K562 (cell line): Measurements from ENCODE around the gene DIP2A. TPM values are rescaled to one million over a fixed set of nuclear protein-coding genes. Genes with fewer than 3 reads are reported as not detected.

ENCODE experiments used
- ATAC-seq: fragments of 200-7000 bp; cut with Tn5 transposase; 3 replicates; pipeline ENCODE4 v1.9.1; 2020; ENCODE audit warnings: moderate library complexity
- BruUV-seq: library from RNA; stranded (reverse); fragments of 400-500 nt; replicated peaks from 2 replicates; lab custom pipeline; 2021; lab: Mats Ljungman, UMichigan
- CTCF ChIA-PET: fragments of 300-600 bp; formaldehyde crosslinking; extraction: SDS; loops from one replicate; lab custom pipeline; 2021; ENCODE audit warnings: low intra/inter-chr PET ratio; lab: Yijun Ruan, JAX
- POLR2A ChIA-PET: fragments of 300-600, 350-650 bp; sonication (Branson Sonifier 250); formaldehyde crosslinking; extraction: SDS; loops from one replicate; lab custom pipeline; 2021; ENCODE audit warnings: antibody characterized with exemption, inconsistent platforms; lab: Yijun Ruan, JAX
- DNase-seq, 4 experiments: peaks; one replicate each; pipeline versions ENCODE4 v3.0.0 to v3.0.0-alpha.2; 2011 to 2018; ENCODE audit warnings: low spot score in 3 of 4, mixed read lengths in 3 of 4; ENCODE audit errors: extremely low read depth in 1 of 4
- FAIRE-seq: peaks from 2 replicates; lab custom pipeline; 2011; peaks lifted over from hg19 to GRCh38; lab: Jason Lieb, UNC
- H2AFZ ChIP-seq: 2 replicates; pipeline ENCODE4 v1.6.0; 2011; ENCODE audit warnings: low read depth, low read length, control low read depth, inconsistent platforms
- H3K27ac ChIP-seq: fragments of 200-600 bp; 3 replicates; pipeline ENCODE4 v1.8.0; 2011; ENCODE audit warnings: low read depth, mild to moderate bottlenecking, control low read depth, inconsistent platforms, low read length, moderate library complexity, mixed read lengths; ENCODE audit errors: extremely low read depth
- H3K27me3 ChIP-seq, 2 experiments: fragments of 300-600 bp in 1 of 2; 2 replicates in 1 of 2; 3 replicates in 1 of 2; pipeline versions ENCODE4 v1.6.0 to v1.8.0; 2011; ENCODE audit warnings: inconsistent platforms in 2 of 2, low read length in 2 of 2, mild to moderate bottlenecking in 1 of 2, mixed read lengths in 1 of 2, moderate library complexity in 1 of 2; ENCODE audit not compliant: control insufficient read depth in 2 of 2, insufficient read depth in 2 of 2
- H3K36me3 ChIP-seq: fragments of 300-600 bp; 3 replicates; pipeline ENCODE4 v1.8.0; 2011; ENCODE audit warnings: mild to moderate bottlenecking, low read length, inconsistent platforms; ENCODE audit not compliant: control insufficient read depth, insufficient read depth
- H3K4me1 ChIP-seq, 2 experiments: fragments of 200-600 bp in 1 of 2; replicated peaks in 1 of 2; 2 replicates in 1 of 2; 3 replicates in 1 of 2; pipeline versions ENCODE4 v1.5.1 to v1.8.0; 2011; ENCODE audit warnings: inconsistent platforms in 2 of 2, low read length in 2 of 2, mild to moderate bottlenecking in 1 of 2, mixed read lengths in 1 of 2, moderate library complexity in 1 of 2; ENCODE audit not compliant: control insufficient read depth in 2 of 2, insufficient read depth in 2 of 2
- H3K4me2 ChIP-seq: 2 replicates; pipeline ENCODE4 v1.6.1; 2011; ENCODE audit warnings: low read length, control low read depth, inconsistent platforms, mixed read lengths; ENCODE audit not compliant: insufficient read depth
- H3K4me3 ChIP-seq: fragments of 200-600 bp; sonication (generic), shearing (Covaris generic); 2 replicates; pipeline ENCODE4 v1.5.1; 2016; ENCODE audit warnings: control low read depth, inconsistent platforms
- H3K79me2 ChIP-seq: fragments of 200-600 bp; 3 replicates; pipeline ENCODE4 v1.8.0; 2011; ENCODE audit warnings: low read length, inconsistent platforms; ENCODE audit not compliant: control insufficient read depth, insufficient read depth
- H3K9ac ChIP-seq, 2 experiments: 2 replicates each; pipeline versions ENCODE4 v1.6.0 to v1.6.1; 2011; ENCODE audit warnings: low read depth in 2 of 2, low read length in 2 of 2, control low read depth in 1 of 2, inconsistent platforms in 1 of 2, mild to moderate bottlenecking in 1 of 2, mixed read lengths in 1 of 2; ENCODE audit not compliant: insufficient read depth in 1 of 2
- H3K9me1 ChIP-seq: one replicate; pipeline ENCODE4 v1.6.0; 2011; ENCODE audit warnings: inconsistent platforms, mild to moderate bottlenecking, low read length, moderate library complexity; ENCODE audit not compliant: control insufficient read depth, insufficient read depth
- H3K9me3 ChIP-seq: replicated peaks from 2 replicates; pipeline ENCODE4 v1.5.1; 2011; ENCODE audit warnings: low read depth, low read length, inconsistent platforms; ENCODE audit not compliant: control insufficient read depth, insufficient read depth
- H4K20me1 ChIP-seq: replicated peaks from 2 replicates; pipeline ENCODE4 v1.6.1; 2011; ENCODE audit warnings: low read length, inconsistent platforms, mixed read lengths; ENCODE audit not compliant: control insufficient read depth, insufficient read depth
- ADNP ChIP-seq: fragments of 200-800 bp; sonication (Bioruptor generic); IDR thresholded peaks from 2 replicates; pipeline ENCODE4 v1.6.1; 2016; ENCODE audit warnings: missing genetic modification characterization, missing compliant biosample characterization
- BDP1 ChIP-seq: IDR thresholded peaks from 3 replicates; pipeline ENCODE4 v1.6.1; 2011; ENCODE audit not compliant: insufficient read length, insufficient read depth
- CBFA2T3 ChIP-seq: fragments of 450-650 bp; IDR thresholded peaks from 2 replicates; pipeline ENCODE4 v1.6.1; 2017
- DPF2 ChIP-seq: fragments of 450-650 bp; IDR thresholded peaks from 2 replicates; pipeline ENCODE4 v1.6.1; 2016
- NCOR1 ChIP-seq: fragments of 450-650 bp; IDR thresholded peaks from 2 replicates; pipeline ENCODE4 v1.6.1; 2016; ENCODE audit warnings: mild to moderate bottlenecking, moderate library complexity
- TARDBP ChIP-seq: fragments of 450-650 bp; IDR thresholded peaks from 2 replicates; pipeline ENCODE4 v1.6.1; 2016
- ZBTB17 ChIP-seq: fragments of 450-650 bp; formaldehyde crosslinking; IDR thresholded peaks from 2 replicates; pipeline ENCODE4 v1.4.0; 2020; ENCODE audit warnings: mild to moderate bottlenecking
- ZNF551 ChIP-seq: fragments of 250-450 bp; sonication (Bioruptor Pico); IDR thresholded peaks from 2 replicates; pipeline ENCODE4 v1.5.0; 2021; ENCODE audit warnings: mild to moderate bottlenecking, moderate library complexity
- ZNF592 ChIP-seq: fragments of 450-650 bp; IDR thresholded peaks from 2 replicates; pipeline ENCODE4 v1.6.1; 2017; ENCODE audit warnings: antibody characterized with exemption, mild to moderate bottlenecking
- WGBS: fragments of 100-300 bp; shearing (Covaris generic); methylation state at CpG from one replicate; pipeline ENCODE4 v1.1.6; 2016; ENCODE audit warnings: low coverage, mixed read lengths; ENCODE audit not compliant: insufficient coverage; ENCODE audit errors: missing lambda C conversion rate; 5-methylcytosine and 5-hydroxymethylcytosine counted together
- in situ Hi-C: fragments of 300-500 bp; cut with MboI; formaldehyde crosslinking; loops from 4 replicates; pipeline ENCODE4 v1.15.0; 2018; ENCODE audit warnings: inconsistent platforms, mixed read lengths
- intact Hi-C: fragments of 100-400 bp; cut with micrococcal nuclease; formaldehyde crosslinking; loops from 2 replicates; pipeline ENCODE4 v1.14.2; 2022
- polyA plus RNA-seq, 8 experiments: library from polyadenylated mRNA; depleted of rRNA in 4 of 8; stranded (reverse) in 5 of 8; unstranded in 3 of 8; fragments of >200 nt; fragmentation: Nextera tagmentation in 2 of 8; fragmentation: Illumina TruSeq in 1 of 8; extraction: Ambion mirVana in 2 of 8; extraction: Trizol in 1 of 8; gene quantifications; 2 replicates each; pipeline versions ENCODE4 v1.2.1 to v1.2.3, GENCODE V29; 2011 to 2014; ENCODE audit warnings: inconsistent platforms in 1 of 8, missing spikeins in 1 of 8
- total RNA-seq, 7 experiments: library from RNA; depleted of rRNA in 6 of 7; stranded (reverse); fragments of >200 nt in 6 of 7; fragmentation: Illumina TruSeq in 2 of 7; extraction: Trizol in 2 of 7; gene quantifications; 2 replicates each; pipeline versions ENCODE4 v1.2.1 to v1.2.3, GENCODE V29; 2011 to 2021; ENCODE audit warnings: low replicate concordance in 1 of 7
- TF ChIP-seq, protein P1 (sequence below): fragments of 250-450 bp; sonication (Bioruptor Pico); IDR thresholded peaks from 2 replicates; pipeline ENCODE4 v1.5.0; 2020; ENCODE audit warnings: mild to moderate bottlenecking, borderline replicate concordance

Gene DIP2A
- total and polyA plus RNA-seq, 9 of the 15 experiments (the other 6 are each of a cell fraction or from before 2014, with no cell fraction given), result 4.3 to 34.5 (median 20.3) TPM

GRCh38 chr21:46478910-46479309 lies 20.2 kb downstream of the DIP2A start:
- no TSS peak for BruUV-seq
- H3K27ac ChIP-seq, result no peak overlapping the region
- intact Hi-C loops, result no loop called here
- POLR2A ChIA-PET, result no interaction called here
- CTCF ChIA-PET, result no interaction called here
- 88% methylated on average over 2 of the region's 2 CpGs for WGBS
- peaks cover 14% of the 10 kb centered on the region; the same call in 1 of the 3 replicates for H3K79me2 ChIP-seq
- H3K4me1 ChIP-seq, result peaks cover 3 to 7% of the 10 kb centered on the region in 2 experiments; a peak in 1 of 5 replicates
- H3K36me3 ChIP-seq, result peaks cover 12% of the 10 kb centered on the region; the same call in 2 of the 3 replicates
- H3K9me3 ChIP-seq, result no peaks in the 10 kb centered on the region
- in situ Hi-C loops, result no loop called here
- DNase-seq (no peak), ATAC-seq (no peak), FAIRE-seq (no peak)
- no peaks in the 10 kb centered on the region for H4K20me1 ChIP-seq
- H3K9me1 ChIP-seq, result no peaks in the 10 kb centered on the region
- H3K27me3 ChIP-seq, result no peaks in the 10 kb centered on the region
- no peak overlapping the region for H3K4me2 ChIP-seq
- TF ChIP-seq BDP1, result no peak
- no peak overlapping the region for H2AFZ ChIP-seq
- no peak overlapping the region for H3K4me3 ChIP-seq
- H3K9ac ChIP-seq, result no peak overlapping the region

GRCh38 chr21:46480466-46480865 lies 21.8 kb downstream of the DIP2A start:
- Histone ChIP-seq H3K36me3 (peaks cover 22% of the 10 kb centered on the region; the same call in 2 of the 3 replicates), H3K4me1 (peaks cover 3 to 7% of the 10 kb centered on the region in 2 experiments; a peak in 1 of 5 replicates), H3K9ac (no peak overlapping the region), H2AFZ (no peak overlapping the region), H3K4me2 (no peak overlapping the region), H3K9me3 (no peaks in the 10 kb centered on the region), H4K20me1 (no peaks in the 10 kb centered on the region), H3K27me3 (no peaks in the 10 kb centered on the region), H3K9me1 (no peaks in the 10 kb centered on the region), H3K79me2 (peaks cover 14% of the 10 kb centered on the region; the same call in 1 of the 3 replicates), H3K27ac (no peak overlapping the region), H3K4me3 (no peak overlapping the region)
- in situ Hi-C loops (no loop called here), intact Hi-C loops (no loop called here)
- CTCF ChIA-PET, result no interaction called here
- ATAC-seq (no peak), FAIRE-seq (no peak), DNase-seq (no peak)
- 79% methylated on average over 5 of the region's 5 CpGs for WGBS
- POLR2A ChIA-PET, result interaction anchor here (0.6 to 3.6 kb wide), 3 partner anchors 8 to 52 kb away, joined by 3 to 15 read pairs (median 3); no protein-coding TSS in a partner anchor
- BruUV-seq, result no TSS peak
- no peak for TF ChIP-seq ZBTB17 (CRISPR knock-in tag)
- no peak for TF ChIP-seq NCOR1
- TF ChIP-seq ADNP, result no peak
- TF ChIP-seq DPF2, result no peak
- no peak for TF ChIP-seq CBFA2T3
- TF ChIP-seq TARDBP, result no peak
- no peak for TF ChIP-seq ZNF551
- TF ChIP-seq, protein P1, sequence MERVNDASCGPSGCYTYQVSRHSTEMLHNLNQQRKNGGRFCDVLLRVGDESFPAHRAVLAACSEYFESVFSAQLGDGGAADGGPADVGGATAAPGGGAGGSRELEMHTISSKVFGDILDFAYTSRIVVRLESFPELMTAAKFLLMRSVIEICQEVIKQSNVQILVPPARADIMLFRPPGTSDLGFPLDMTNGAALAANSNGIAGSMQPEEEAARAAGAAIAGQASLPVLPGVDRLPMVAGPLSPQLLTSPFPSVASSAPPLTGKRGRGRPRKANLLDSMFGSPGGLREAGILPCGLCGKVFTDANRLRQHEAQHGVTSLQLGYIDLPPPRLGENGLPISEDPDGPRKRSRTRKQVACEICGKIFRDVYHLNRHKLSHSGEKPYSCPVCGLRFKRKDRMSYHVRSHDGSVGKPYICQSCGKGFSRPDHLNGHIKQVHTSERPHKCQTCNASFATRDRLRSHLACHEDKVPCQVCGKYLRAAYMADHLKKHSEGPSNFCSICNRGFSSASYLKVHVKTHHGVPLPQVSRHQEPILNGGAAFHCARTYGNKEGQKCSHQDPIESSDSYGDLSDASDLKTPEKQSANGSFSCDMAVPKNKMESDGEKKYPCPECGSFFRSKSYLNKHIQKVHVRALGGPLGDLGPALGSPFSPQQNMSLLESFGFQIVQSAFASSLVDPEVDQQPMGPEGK (CRISPR knock-in tag), result no peak
- no peak for TF ChIP-seq ZNF592
